Measurements from ENCODE around the gene IPMK.

IPMK gene

GRCh38 chr10:58267713-58268453 lies at the start of gene IPMK:
IPMK (minus strand) TSS chr10:58267894; CDS start chr10:58267611, 283 bp downstream.
- DNase-seq = peak; percentile 73

GRCh38 chr10:58316874-58317273 lies 49.2 kb upstream of the IPMK start:
- no peak for DNase-seq

- DNase-seq = no peak
Observed at GRCh38 chr10:58311026-58311425, 43.3 kb upstream of the IPMK start.

- DNase-seq = no peak
Observed at GRCh38 chr10:58307676-58308075, 40.0 kb upstream of the IPMK start.

GRCh38 chr10:58305821-58306220 lies 38.1 kb upstream of the IPMK start:
- DNase-seq = peak; percentile 25

GRCh38 chr10:58304099-58304633 lies 36.5 kb upstream of the IPMK start:
- no peak for DNase-seq

- DNase-seq = no peak
Observed at GRCh38 chr10:58302254-58302653, 34.6 kb upstream of the IPMK start.

- DNase-seq = no peak
Observed at GRCh38 chr10:58300676-58301075, 33.0 kb upstream of the IPMK start.

- no peak for DNase-seq
Observed at GRCh38 chr10:58299580-58299979, 31.9 kb upstream of the IPMK start.

GRCh38 chr10:58293989-58294388 lies 26.3 kb upstream of the IPMK start:
- DNase-seq = no peak

- peak; percentile 34 for DNase-seq
Observed at GRCh38 chr10:58291538-58292174, 24.0 kb upstream of the IPMK start.

GRCh38 chr10:58282615-58283014 lies 14.9 kb upstream of the IPMK start:
- no peak for DNase-seq

- DNase-seq = no peak
Observed at GRCh38 chr10:58281092-58281752, 13.5 kb upstream of the IPMK start.

GRCh38 chr10:58280477-58280876 lies 12.8 kb upstream of the IPMK start:
- DNase-seq = no peak

GRCh38 chr10:58278962-58279307 lies 11.2 kb upstream of the IPMK start:
- no peak for DNase-seq

- DNase-seq = no peak
Observed at GRCh38 chr10:58278274-58278961, 10.7 kb upstream of the IPMK start.

- no peak for DNase-seq
Observed at GRCh38 chr10:58275908-58276307, 8.2 kb upstream of the IPMK start.

- DNase-seq = no peak
Observed at GRCh38 chr10:58275261-58275660, 7.6 kb upstream of the IPMK start.

GRCh38 chr10:58269782-58270290 lies 2.1 kb upstream of the IPMK start:
- DNase-seq = peak; percentile 13

GRCh38 chr10:58268946-58269781 lies 1.5 kb upstream of the IPMK start, which contains the start of gene CISD1:
CISD1 (plus strand) TSS chr10:58269162; CDS start chr10:58269274, 112 bp downstream.
- peak; percentile 93 for DNase-seq

- DNase-seq = no peak
Observed at GRCh38 chr10:58268454-58268945, 806 bp upstream of the IPMK start.
